ENCODE measurements around the gene PDLIM7.
A peak's percentile ranks its signal among the peaks of the same experiment; 100 is the strongest.
"Not testable (repeated sequence)": the region's sequence is repeated elsewhere in the genome, so short reads cannot be mapped to it uniquely, and the experiment has no call there.

The PDLIM7 gene, protein sequence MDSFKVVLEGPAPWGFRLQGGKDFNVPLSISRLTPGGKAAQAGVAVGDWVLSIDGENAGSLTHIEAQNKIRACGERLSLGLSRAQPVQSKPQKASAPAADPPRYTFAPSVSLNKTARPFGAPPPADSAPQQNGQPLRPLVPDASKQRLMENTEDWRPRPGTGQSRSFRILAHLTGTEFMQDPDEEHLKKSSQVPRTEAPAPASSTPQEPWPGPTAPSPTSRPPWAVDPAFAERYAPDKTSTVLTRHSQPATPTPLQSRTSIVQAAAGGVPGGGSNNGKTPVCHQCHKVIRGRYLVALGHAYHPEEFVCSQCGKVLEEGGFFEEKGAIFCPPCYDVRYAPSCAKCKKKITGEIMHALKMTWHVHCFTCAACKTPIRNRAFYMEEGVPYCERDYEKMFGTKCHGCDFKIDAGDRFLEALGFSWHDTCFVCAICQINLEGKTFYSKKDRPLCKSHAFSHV

DNA sequence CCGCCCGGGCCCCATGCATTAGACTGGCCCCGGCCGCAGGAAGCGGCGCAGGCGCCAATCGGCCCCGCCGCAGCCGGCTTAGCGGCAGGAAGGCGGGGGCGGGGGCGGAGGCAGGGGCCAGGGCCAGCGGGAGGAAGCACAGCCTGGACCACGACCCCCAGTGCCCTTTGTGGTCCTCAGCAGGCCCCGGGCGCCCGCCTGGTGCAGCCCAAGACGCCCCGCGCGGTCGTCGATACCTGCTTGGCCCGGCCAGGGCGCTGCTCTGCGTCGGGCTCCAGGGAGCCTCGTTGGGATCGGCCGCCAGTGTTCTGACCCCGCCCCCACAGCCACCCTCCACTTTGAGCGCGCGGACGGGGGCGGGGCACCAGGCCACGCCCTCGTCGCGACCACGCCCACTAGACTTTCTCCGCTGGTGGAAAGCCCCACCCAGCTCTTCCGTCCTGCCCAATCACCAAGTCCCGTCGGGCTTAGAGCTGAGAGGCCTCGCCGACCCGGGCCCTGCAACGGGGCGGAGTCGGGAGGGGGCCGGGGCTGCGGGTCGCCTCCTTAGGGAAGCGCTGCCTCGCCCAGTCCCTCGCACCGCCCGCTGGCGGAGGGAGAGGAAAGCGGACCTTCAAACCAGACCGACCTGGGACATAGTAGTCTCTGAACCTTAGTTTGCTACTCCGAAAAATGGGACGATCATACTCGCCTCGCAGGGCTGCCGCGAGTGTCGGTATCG, at the start of gene PDLIM7:
PDLIM7 (minus strand) TSS at position 313 of the 721 bp plus-strand sequence. CDS start 1,092 bp downstream, outside the sequence.
- peak; percentile 72 for DNase-seq

- DNase-seq: peak; percentile 27
Observed at GRCh38 chr5:177546258-177546741, 48.9 kb upstream of the PDLIM7 start.

- DNase-seq: peak; percentile 26
Observed at GRCh38 chr5:177545487-177546257, 48.3 kb upstream of the PDLIM7 start.

DNA sequence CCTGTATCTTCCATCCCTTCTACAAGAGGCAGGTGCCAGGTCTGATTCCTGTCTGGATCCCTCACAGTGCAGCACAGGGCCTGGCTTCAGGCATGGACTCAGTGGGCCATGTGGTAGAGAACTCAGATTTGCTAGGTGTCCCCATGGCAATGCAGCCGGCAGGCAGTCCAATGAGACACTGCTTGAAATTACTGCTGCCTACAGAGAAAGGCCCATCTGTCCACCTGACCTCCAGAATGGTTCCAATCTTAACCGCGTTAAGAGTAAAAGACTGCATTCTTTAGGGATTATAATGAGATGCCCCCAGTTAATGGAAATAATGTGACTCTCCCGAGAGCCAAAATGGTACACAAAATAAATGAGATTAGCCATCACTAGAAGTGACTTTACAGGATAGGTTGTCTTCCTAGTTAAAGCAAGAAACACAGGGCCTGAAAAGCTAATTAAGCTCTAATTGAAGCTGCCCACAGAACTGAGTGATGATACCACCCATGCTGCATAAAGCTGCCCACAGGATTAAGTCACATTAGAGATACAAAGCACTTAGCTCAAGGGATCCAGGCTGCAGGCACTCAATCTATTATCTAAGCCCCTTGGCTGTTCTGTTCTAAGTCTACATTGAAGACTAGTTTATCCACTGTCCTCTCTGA, 45.5 kb upstream of the PDLIM7 start:
- no peak for DNase-seq

DNA sequence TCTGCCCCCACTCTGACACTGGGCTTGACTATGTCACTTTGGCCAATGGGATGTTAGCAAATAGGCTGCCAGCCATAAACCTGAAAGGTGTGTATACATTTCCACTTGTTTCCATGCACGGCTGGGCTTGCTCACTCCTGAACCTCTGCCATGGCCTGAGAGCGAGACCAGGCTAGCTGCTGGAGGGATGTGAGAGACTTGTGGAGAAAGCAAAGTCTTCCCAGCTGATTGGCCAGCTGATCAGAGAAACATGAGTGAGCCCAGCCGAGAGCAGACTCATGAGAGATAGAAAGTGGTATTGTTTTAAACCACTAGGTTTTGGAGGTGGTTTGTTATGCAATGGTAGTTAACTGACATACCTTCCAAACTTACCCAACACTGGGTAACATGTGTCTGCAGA, 43.0 kb upstream of the PDLIM7 start:
- no peak for DNase-seq

DNA sequence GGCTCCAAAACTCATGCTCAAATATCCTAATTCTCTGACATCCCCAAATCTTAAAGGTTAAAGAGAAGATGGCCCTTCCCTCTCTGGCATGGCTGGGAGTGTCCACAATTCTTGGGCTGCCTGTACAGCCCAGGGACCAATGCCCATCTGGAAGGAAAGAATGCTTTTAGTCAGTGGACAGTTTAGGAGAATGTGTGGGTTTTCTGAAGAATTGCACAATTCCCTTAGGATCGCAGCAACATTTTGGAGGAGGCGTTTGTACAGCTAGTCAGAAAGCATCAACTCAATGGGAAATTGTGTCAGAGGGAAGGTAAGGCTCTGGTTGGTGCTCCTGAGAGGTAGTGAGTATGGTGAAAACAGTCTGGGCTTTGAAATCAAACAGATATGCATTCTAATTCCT, 42.0 kb upstream of the PDLIM7 start:
- DNase-seq: no peak

DNA sequence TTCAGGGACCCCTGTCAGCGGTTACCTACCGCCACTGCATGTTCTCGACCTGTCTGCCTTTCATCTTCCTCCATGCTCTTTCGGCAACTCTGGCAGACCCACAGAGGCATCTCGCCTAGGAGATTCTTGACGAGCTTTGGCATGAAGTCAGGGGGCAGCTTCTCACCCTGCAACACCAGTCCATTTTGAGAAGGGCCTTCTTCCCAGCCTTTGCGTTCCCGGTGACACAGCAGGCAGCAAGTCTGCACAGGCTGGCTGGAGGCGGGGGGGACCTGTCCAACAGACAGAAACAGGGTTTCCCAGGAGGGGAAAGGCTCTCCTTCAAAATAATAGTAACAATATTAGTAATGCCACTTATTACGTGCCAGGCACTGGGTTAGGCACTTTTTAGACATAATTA, 41.5 kb upstream of the PDLIM7 start:
- no peak for DNase-seq

GRCh38 chr5:177537389-177538361, 40.3 kb upstream of the PDLIM7 start:
- DNase-seq: no peak

- DNase-seq: no peak
Observed at GRCh38 chr5:177536386-177536785, 39.0 kb upstream of the PDLIM7 start.

GRCh38 chr5:177535125-177535524, 37.7 kb upstream of the PDLIM7 start:
- no peak for DNase-seq

DNA sequence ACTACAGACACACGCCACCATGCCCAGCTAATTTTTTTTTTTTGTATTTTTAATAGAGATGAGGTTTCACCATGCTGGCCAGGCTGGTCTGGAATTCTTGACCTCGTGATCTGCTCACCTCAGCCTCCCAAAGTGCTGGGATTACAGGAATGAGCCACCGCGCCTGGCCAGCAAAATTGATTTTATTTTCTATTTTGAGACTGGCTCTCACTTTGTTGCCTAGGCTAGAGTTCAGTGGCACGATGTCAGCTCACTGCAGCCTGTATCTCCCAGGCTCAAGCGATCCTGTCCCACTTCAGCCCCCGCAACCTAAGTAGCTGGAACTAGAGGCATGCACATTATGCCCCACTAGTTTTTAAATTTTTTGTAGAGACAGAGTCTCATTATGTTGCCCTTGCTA, 37.0 kb upstream of the PDLIM7 start:
- DNase-seq: not testable (repeated sequence)

DNA sequence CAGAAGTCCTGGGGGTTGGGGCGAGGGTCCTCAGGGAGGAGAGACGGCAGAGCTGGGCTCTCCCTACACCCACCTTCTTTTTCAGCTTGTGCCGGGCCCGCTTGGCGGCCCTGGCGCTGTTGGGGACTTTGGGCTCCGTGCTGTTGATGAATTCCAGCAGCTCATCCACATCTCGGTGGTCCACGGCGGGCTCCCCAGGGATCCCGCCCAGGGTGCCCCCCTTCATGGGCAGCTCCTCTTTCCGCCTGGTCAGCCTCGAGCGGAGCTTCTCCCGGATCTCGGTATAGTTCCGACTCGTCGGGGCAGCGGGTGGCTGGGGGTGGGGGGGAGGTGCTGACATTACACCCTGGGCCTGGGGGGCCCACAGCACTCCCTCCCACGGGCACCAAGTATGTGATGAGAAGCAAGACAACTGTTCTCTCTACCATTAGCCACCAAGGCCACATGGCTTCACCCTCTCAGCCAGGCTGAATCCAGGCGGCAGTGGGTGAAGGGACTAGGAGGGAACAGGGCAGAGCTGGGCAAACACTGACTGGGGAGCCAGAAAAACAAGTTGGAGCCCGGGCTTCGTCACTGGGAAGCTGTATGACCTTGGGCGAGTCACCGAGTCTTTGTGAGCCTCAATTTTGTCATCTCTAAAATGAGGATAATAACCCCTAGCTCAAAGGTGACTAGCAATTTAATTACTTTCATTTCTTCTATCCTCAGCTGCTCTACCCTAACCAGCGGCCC, 34.0 kb upstream of the PDLIM7 start:
- no peak for DNase-seq

GRCh38 chr5:177530638-177531037, 33.2 kb upstream of the PDLIM7 start:
- DNase-seq: no peak

GRCh38 chr5:177529247-177530203, 32.1 kb upstream of the PDLIM7 start:
- no peak for DNase-seq

DNA sequence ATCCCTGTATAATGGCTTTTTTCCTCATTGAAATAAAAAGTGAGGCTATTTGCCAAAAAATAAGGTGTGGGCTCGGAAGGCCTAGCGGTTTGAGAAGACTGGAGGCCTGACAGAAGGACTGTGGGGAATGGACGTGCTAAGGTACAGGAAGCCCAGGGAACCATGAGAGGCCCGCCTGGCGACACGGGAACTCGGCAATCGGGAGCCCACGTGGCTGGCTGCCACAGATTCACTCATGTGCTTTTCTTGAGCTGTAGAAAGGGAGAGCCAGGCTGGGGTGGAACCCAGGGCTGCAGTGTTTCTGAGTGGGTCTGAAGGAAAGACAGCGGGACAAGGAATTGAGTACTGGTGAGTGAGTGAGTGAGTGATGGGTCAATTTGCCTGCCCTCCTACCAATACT, 31.2 kb upstream of the PDLIM7 start:
- no peak for DNase-seq

GRCh38 chr5:177527595-177527994, 30.2 kb upstream of the PDLIM7 start:
- DNase-seq: no peak

DNA sequence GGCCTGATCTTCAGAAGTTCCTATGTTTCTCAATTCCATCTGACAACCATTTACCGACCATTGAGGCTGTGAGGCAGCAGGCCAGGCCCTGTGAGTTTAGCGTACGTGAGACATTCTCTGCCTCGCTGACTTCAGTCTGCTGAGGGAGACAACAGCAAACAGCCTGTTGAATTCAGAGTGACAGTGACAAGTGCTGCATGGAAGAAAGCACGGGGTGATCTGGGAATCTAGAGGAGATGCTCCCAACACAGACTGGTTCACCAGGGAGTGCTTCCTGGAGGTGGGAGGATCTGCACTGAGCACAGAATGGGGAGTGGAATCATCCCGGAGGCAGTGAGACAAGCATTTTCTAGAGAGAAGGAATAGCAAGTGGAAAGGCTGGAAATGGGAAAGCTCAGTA, 29.4 kb upstream of the PDLIM7 start:
- DNase-seq: no peak

DNA sequence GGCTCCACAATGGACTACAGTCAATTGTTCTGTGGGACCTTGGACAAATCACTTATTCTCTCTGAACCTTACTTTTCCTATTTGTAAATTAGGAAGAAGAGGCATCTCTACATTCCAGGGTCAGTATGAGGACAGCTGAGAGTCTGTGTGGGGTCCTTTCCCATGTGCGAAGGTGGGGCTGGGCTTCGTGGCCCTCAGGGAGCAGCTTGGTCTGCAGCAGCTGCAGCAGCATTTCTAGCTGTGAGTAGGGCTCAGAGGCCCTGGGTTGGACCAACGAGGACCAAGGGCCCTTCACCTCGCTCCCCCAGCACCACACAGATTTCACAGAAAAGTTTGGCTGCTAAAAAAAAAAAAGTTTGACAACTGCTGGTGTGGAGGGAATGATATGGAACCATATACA, 28.8 kb upstream of the PDLIM7 start:
- DNase-seq: no peak

GRCh38 chr5:177524941-177525655, 27.7 kb upstream of the PDLIM7 start:
- DNase-seq: no peak
